ENCODE results near the gene ADIPOR1.

GRCh38 chr1:202932476-202932875 is 25.6 kb downstream of the ADIPOR1 start:
- TF ChIP-seq SIN3A (IDR thresholded peaks at IDR 0.05; ENCODE audit: borderline replicate concordance, insufficient read depth, low read length) (no peak), POLR2AphosphoS5 (IDR thresholded peaks at IDR 0.05; ENCODE audit: low read depth, low read length) (no peak), REST (IDR thresholded peaks at IDR 0.05; ENCODE audit: insufficient read depth in 1 of 2, low read depth in 2 of 2, low read length in 2 of 2) (no peak)

All from PFSK-1 (cell line).